NCI-H146 (cell line): ENCODE measurements around the gene SPHK1.

ENCODE experiments used
- DNase-seq: peaks from one replicate; lab custom pipeline; 2025; lab: John Stamatoyannopoulos, UW

SPHK1 gene

DNA sequence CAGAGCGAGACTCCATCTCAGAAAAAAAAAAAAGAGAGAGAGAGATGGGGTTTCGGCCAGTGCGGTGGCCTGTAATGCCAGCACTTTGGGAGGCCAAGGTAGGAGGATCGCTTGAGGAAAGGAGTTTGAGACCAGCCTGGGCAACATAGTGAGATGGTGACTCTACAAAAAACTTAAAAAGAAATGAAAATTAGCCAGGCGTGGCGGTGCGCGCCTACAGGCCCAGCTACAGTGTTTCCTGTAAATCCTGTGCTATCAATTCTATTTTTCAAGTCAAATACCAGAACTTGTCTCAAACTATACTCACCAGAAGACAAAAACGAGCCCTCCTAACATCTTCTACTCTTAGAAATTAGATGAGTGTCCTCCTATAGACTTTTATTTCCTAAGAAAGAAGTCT, 49.3 kb downstream of the SPHK1 start:
- DNase-seq, result no peak

DNA sequence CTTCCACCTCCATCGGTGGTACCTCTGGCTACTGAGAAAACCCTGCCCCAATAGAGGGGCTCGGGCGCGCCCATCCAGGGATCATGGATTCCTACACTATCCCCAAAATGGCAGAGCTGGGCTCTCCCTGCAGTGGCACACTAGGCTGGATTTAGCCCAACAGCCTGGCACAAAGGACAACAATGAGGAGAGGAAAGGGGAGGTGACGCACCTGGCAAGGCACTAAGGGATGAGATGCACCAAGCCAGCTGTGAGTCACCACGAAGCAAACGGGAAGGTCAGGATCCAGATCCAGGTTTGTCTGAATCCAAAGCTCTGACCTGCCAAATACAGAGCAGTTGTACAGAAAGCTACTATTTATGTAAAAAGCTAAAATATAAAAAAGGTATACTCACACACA, 50.5 kb downstream of the SPHK1 start:
- DNase-seq, result no peak

GRCh38 chr17:76435751-76436150, 51.3 kb downstream of the SPHK1 start:
- DNase-seq, result no peak
